A673 (cell line): ENCODE data around the gene TRMO. TPM values are rescaled to one million over a fixed set of nuclear protein-coding genes. Genes with fewer than 3 reads are reported as not detected.

Experiments used
- BruUV-seq: library from RNA; stranded (reverse); fragments of 400-500 nt; replicated peaks from 2 replicates; lab custom pipeline; 2021; lab: Mats Ljungman, UMichigan
- CTCF ChIA-PET: fragments of 300-600 bp; sonication (Branson Sonifier 250); formaldehyde crosslinking; loops from one replicate; lab custom pipeline; 2022; ENCODE audit warnings: antibody characterized with exemption; lab: Charles Lee
- POLR2A ChIA-PET: fragments of 300-600 bp; sonication (Branson Sonifier 250); formaldehyde crosslinking; loops from one replicate; lab custom pipeline; 2022; ENCODE audit warnings: antibody characterized with exemption; ENCODE audit not compliant: low non-redundant PET; lab: Charles Lee
- DNase-seq: peaks from one replicate; pipeline ENCODE4 v3.0.0-alpha.2; 2015; ENCODE audit warnings: low spot score
- H3K27ac ChIP-seq: fragments of 200-600 bp; sonication (generic); 2 replicates; pipeline ENCODE4 v1.5.1; 2016; ENCODE audit warnings: mixed run types, low read depth, mild to moderate bottlenecking, mixed read lengths, antibody characterized with exemption, low read length; ENCODE audit not compliant: poor library complexity, severe bottlenecking
- H3K27me3 ChIP-seq: fragments of 200-600 bp; sonication (generic); replicated peaks from 2 replicates; pipeline ENCODE4 v1.6.1; 2017; ENCODE audit warnings: mixed run types, low read depth, mild to moderate bottlenecking, mixed read lengths, antibody characterized with exemption, low read length; ENCODE audit not compliant: insufficient read depth, poor library complexity
- H3K36me3 ChIP-seq: fragments of 200-600 bp; sonication (generic); 2 replicates; pipeline ENCODE4 v1.6.1; 2016; ENCODE audit warnings: mixed run types, mild to moderate bottlenecking, mixed read lengths, antibody characterized with exemption, low read length; ENCODE audit not compliant: insufficient read depth, poor library complexity, severe bottlenecking
- H3K4me1 ChIP-seq: fragments of 200-600 bp; sonication (generic); 2 replicates; pipeline ENCODE4 v1.6.1; 2017; ENCODE audit warnings: mixed run types, mild to moderate bottlenecking, mixed read lengths, antibody characterized with exemption, low read length; ENCODE audit not compliant: insufficient read depth, poor library complexity, severe bottlenecking
- H3K4me3 ChIP-seq: fragments of 200-600 bp; sonication (generic); 2 replicates; pipeline ENCODE4 v1.5.1; 2016; ENCODE audit warnings: low read depth, mixed run types, mild to moderate bottlenecking, mixed read lengths, low read length; ENCODE audit not compliant: poor library complexity, severe bottlenecking
- H3K9me3 ChIP-seq: fragments of 200-600 bp; sonication (generic); 2 replicates; pipeline ENCODE4 v1.6.1; 2016; ENCODE audit warnings: mixed run types, low read depth, mild to moderate bottlenecking, mixed read lengths, antibody characterized with exemption, low read length; ENCODE audit not compliant: poor library complexity, severe bottlenecking
- CTCF ChIP-seq: fragments of 300-800, 200-600 bp; sonication (generic); conservative IDR thresholded peaks from 2 replicates; pipeline ENCODE4 v1.5.1; 2017; ENCODE audit warnings: low read depth, mild to moderate bottlenecking, antibody characterized with exemption, low read length, moderate library complexity, mixed read lengths
- EZH2 ChIP-seq: fragments of 200-600 bp; sonication (generic); IDR thresholded peaks from 2 replicates; pipeline ENCODE4 v1.6.1; 2017; ENCODE audit warnings: borderline replicate concordance, low read depth, mild to moderate bottlenecking, mixed read lengths, antibody characterized with exemption, low read length; ENCODE audit not compliant: poor library complexity, severe bottlenecking
- intact Hi-C: fragments of 100-400 bp; cut with micrococcal nuclease; formaldehyde crosslinking; loops from one replicate; pipeline ENCODE4 v1.10.0; 2022; ENCODE audit not compliant: unreplicated experiment
- total RNA-seq: library from RNA; stranded (reverse); gene quantifications from 2 replicates; pipeline ENCODE4 v1.2.3, GENCODE V29; 2021

TRMO gene
- total RNA-seq, 1 experiment from 2014 or later = 8.9 TPM

- DNase-seq = no peak
- BruUV-seq = no TSS peak
- no peak for TF ChIP-seq EZH2
- TF ChIP-seq CTCF = no peak
- H3K27ac ChIP-seq = no peak overlapping the region
- no peaks in the 10 kb centered on the region for H3K36me3 ChIP-seq
- peaks cover 72% of the 10 kb centered on the region for H3K27me3 ChIP-seq
- no peak overlapping the region for H3K4me3 ChIP-seq
- intact Hi-C loops = no loop called here
- ChIA-PET CTCF (no interaction called here), POLR2A (no interaction called here)
- no peaks in the 10 kb centered on the region for H3K4me1 ChIP-seq
- H3K9me3 ChIP-seq = peaks cover 3% of the 10 kb centered on the region
Measured at GRCh38 chr9:97860451-97861147, 61.7 kb downstream of the TRMO start.

GRCh38 chr9:97859346-97859745 lies 63.0 kb downstream of the TRMO start:
- intact Hi-C loops = no loop called here
- CTCF ChIA-PET = no interaction called here

GRCh38 chr9:97858826-97859225 lies 63.5 kb downstream of the TRMO start:
- H3K27me3 ChIP-seq = peaks cover 84% of the 10 kb centered on the region
- ChIA-PET POLR2A (no interaction called here), CTCF (no interaction called here)

More at GRCh38 chr9:97859346-97859745, 63.0 kb downstream of the TRMO start:
- Histone ChIP-seq H3K4me1 (no peaks in the 10 kb centered on the region), H3K9me3 (no peaks in the 10 kb centered on the region), H3K27me3 (peaks cover 79% of the 10 kb centered on the region), H3K36me3 (no peaks in the 10 kb centered on the region), H3K4me3 (no peak overlapping the region), H3K27ac (no peak overlapping the region)
- no TSS peak for BruUV-seq
- POLR2A ChIA-PET = no interaction called here
- TF ChIP-seq EZH2 (no peak), CTCF (no peak)
- no peak for DNase-seq

More at GRCh38 chr9:97858826-97859225, 63.5 kb downstream of the TRMO start:
- intact Hi-C loops = no loop called here
- H3K4me3 ChIP-seq = no peak overlapping the region
- H3K36me3 ChIP-seq = no peaks in the 10 kb centered on the region
- H3K9me3 ChIP-seq = no peaks in the 10 kb centered on the region
- H3K4me1 ChIP-seq = peaks cover 1% of the 10 kb centered on the region
- no peak overlapping the region for H3K27ac ChIP-seq
- TF ChIP-seq EZH2 (no peak), CTCF (no peak)
- BruUV-seq = no TSS peak
- no peak for DNase-seq
